ENCODE data around the gene CELA3B.
"Not testable (repeated sequence)": the region's sequence is repeated elsewhere in the genome, so short reads cannot be mapped to it uniquely, and the experiment has no call there.

The CELA3B gene

GRCh38 chr1:21976703-21977239, at the start of gene CELA3B:
Gene CELA3B (plus strand): TSS chr1:21977022. CDS start chr1:21977040, 18 bp downstream.
- not testable (repeated sequence) for DNase-seq

- no peak for DNase-seq
Measured at GRCh38 chr1:21927533-21928237, 49.1 kb upstream of the CELA3B start.

- no peak for DNase-seq
Measured at GRCh38 chr1:21930080-21930571, 46.7 kb upstream of the CELA3B start.

GRCh38 chr1:21930629-21931170, 46.1 kb upstream of the CELA3B start:
- no peak for DNase-seq

- no peak for DNase-seq
Measured at GRCh38 chr1:21931171-21932093, 45.4 kb upstream of the CELA3B start.

- DNase-seq: no peak
Measured at GRCh38 chr1:21932127-21932526, 44.7 kb upstream of the CELA3B start.

- peak; percentile 54 for DNase-seq
Measured at GRCh38 chr1:21933397-21934248, 43.2 kb upstream of the CELA3B start.

- no peak for DNase-seq
Measured at GRCh38 chr1:21935393-21935804, 41.4 kb upstream of the CELA3B start.

GRCh38 chr1:21935891-21936365, 40.9 kb upstream of the CELA3B start:
- no peak for DNase-seq

GRCh38 chr1:21936366-21937031, 40.3 kb upstream of the CELA3B start:
- no peak for DNase-seq

GRCh38 chr1:21937034-21937371, 39.8 kb upstream of the CELA3B start, which contains the start of gene HSPG2:
Gene HSPG2 (minus strand): TSS chr1:21937310. CDS start chr1:21937217, 93 bp downstream.
- DNase-seq: no peak

- peak; percentile 49 for DNase-seq
Measured at GRCh38 chr1:21937372-21938121, 39.3 kb upstream of the CELA3B start.

GRCh38 chr1:21938732-21939538, 37.9 kb upstream of the CELA3B start:
- DNase-seq: no peak

GRCh38 chr1:21939650-21940374, 37.0 kb upstream of the CELA3B start:
- DNase-seq: peak; percentile 9

- DNase-seq: no peak
Measured at GRCh38 chr1:21940492-21940891, 36.3 kb upstream of the CELA3B start.

- no peak for DNase-seq
Measured at GRCh38 chr1:21941370-21941769, 35.5 kb upstream of the CELA3B start.

- DNase-seq: no peak
Measured at GRCh38 chr1:21942464-21942863, 34.4 kb upstream of the CELA3B start.

- DNase-seq: not testable (repeated sequence)
Measured at GRCh38 chr1:21942959-21943640, 33.7 kb upstream of the CELA3B start.

- DNase-seq: no peak
Measured at GRCh38 chr1:21944733-21945073, 32.1 kb upstream of the CELA3B start.

Data from NCI-H1092 (cell line).